Thyroid gland (tissue), 4 donors: Measurements from ENCODE around the gene AMER1. TPM values are rescaled to one million over a fixed set of nuclear protein-coding genes. Genes with fewer than 3 reads are reported as not detected.

ENCODE experiments used
- DNase-seq, 2 donors: peaks; one replicate each; pipeline ENCODE4 v3.0.0-alpha.2; 2019
- H3K27ac ChIP-seq, 3 donors: fragments of 200-600 bp; sonication (generic); 1 replicate in 2 of 3; 2 replicates in 1 of 3; pipeline ENCODE4 v1.5.1; 2016 to 2019; ENCODE audit warnings: mild to moderate bottlenecking in 1 of 3, moderate library complexity in 1 of 3
- H3K27me3 ChIP-seq: fragments of 200-600 bp; sonication (generic); one replicate; pipeline ENCODE4 v1.5.1; 2019
- H3K36me3 ChIP-seq, 2 donors: fragments of 200-600 bp; sonication (generic); one replicate each; pipeline ENCODE4 v1.5.1; 2016 to 2019
- H3K4me1 ChIP-seq, 2 donors: fragments of 200-600 bp; sonication (generic); one replicate each; pipeline ENCODE4 v1.5.1; 2017 to 2019
- H3K4me3 ChIP-seq, 3 donors: fragments of 200-600 bp; sonication (generic); replicated peaks in 1 of 3; 1 replicate in 2 of 3; 2 replicates in 1 of 3; pipeline ENCODE4 v1.5.1; 2016; ENCODE audit warnings: mild to moderate bottlenecking in 1 of 3
- H3K9me3 ChIP-seq: fragments of 200-600 bp; sonication (generic); one replicate; pipeline ENCODE4 v1.5.1; 2017
- CTCF ChIP-seq, 6 experiments: fragments of 200-600 bp in 3 of 6; fragments of 450-650 bp in 3 of 6; sonication (generic) in 3 of 6; IDR thresholded peaks; one replicate each; pipeline ENCODE4 v1.5.1; 2016 to 2019; ENCODE audit warnings: antibody characterized with exemption in 6 of 6, mild to moderate bottlenecking in 2 of 6, inconsistent platforms in 1 of 6, moderate library complexity in 1 of 6
- POLR2A ChIP-seq, 2 donors: fragments of 450-650 bp; IDR thresholded peaks; one replicate each; pipeline ENCODE4 v1.6.1; 2017; ENCODE audit warnings: antibody characterized with exemption in 2 of 2, mild to moderate bottlenecking in 2 of 2, moderate library complexity in 1 of 2
- WGBS, 2 donors: methylation state at CpG; one replicate each; pipeline ENCODE4 v1.1.5; 2017; 5-methylcytosine and 5-hydroxymethylcytosine counted together
- intact Hi-C: fragments of 100-400 bp; cut with DNase I; formaldehyde crosslinking; loops from one replicate; pipeline ENCODE4 v1.15.1; 2023
- total RNA-seq, 4 donors: library from RNA; depleted of rRNA; stranded (reverse); fragments of >200 nt; gene quantifications; one replicate each; pipeline ENCODE4 v1.2.3, GENCODE V29; 2016

AMER1 gene
- total RNA-seq, 4 donors from 2014 or later: 3.2 to 6.9 (median 4.3) TPM

- DNase-seq: no peak
- peaks cover 0 to 19% of the 10 kb centered on the region in 2 donors for H3K4me1 ChIP-seq
- H3K27me3 ChIP-seq: no peaks in the 10 kb centered on the region
- WGBS, 2 donors: 90 to 93% methylated on average over 2 of the region's 2 CpGs
- H3K36me3 ChIP-seq: no peaks in the 10 kb centered on the region
- TF ChIP-seq POLR2A (IDR thresholded peaks at IDR 0.05): no peak
- H3K27ac ChIP-seq: no peak overlapping the region
- H3K9me3 ChIP-seq: no peaks in the 10 kb centered on the region
- intact Hi-C loops: no loop called here
- no peak overlapping the region for H3K4me3 ChIP-seq
Measured at GRCh38 chrX:64202808-64203325, 2.6 kb downstream of the AMER1 start.

- no peak overlapping the region for H3K4me3 ChIP-seq
- DNase-seq: no peak
- intact Hi-C loops: no loop called here
- H3K4me1 ChIP-seq: no peaks in the 10 kb centered on the region
- no peak overlapping the region for H3K27ac ChIP-seq
- no peaks in the 10 kb centered on the region for H3K36me3 ChIP-seq
- no peaks in the 10 kb centered on the region for H3K27me3 ChIP-seq
- H3K9me3 ChIP-seq: no peaks in the 10 kb centered on the region
- TF ChIP-seq CTCF (IDR thresholded peaks at IDR 0.05): no peak
- no peak for TF ChIP-seq POLR2A (IDR thresholded peaks at IDR 0.05)
Measured at GRCh38 chrX:64198036-64198435, 7.5 kb downstream of the AMER1 start.

GRCh38 chrX:64196606-64197005 is 8.9 kb downstream of the AMER1 start:
- no peak for DNase-seq
- no peaks in the 10 kb centered on the region for H3K36me3 ChIP-seq
- no peak overlapping the region for H3K27ac ChIP-seq
- H3K9me3 ChIP-seq: no peaks in the 10 kb centered on the region
- no peaks in the 10 kb centered on the region for H3K27me3 ChIP-seq
- TF ChIP-seq CTCF (IDR thresholded peaks at IDR 0.05) (no peak), POLR2A (IDR thresholded peaks at IDR 0.05) (no peak)
- H3K4me1 ChIP-seq: no peaks in the 10 kb centered on the region
- H3K4me3 ChIP-seq: no peak overlapping the region
- intact Hi-C loops: no loop called here
- 86 to 96% methylated on average over 1 to 3 of the region's 3 CpGs for WGBS, 2 donors

- intact Hi-C loops: no loop called here
- Histone ChIP-seq H3K36me3 (peaks cover 0 to 4% of the 10 kb centered on the region in 2 donors), H3K27me3 (no peaks in the 10 kb centered on the region), H3K4me3 (no peak overlapping the region), H3K4me1 (no peaks in the 10 kb centered on the region), H3K9me3 (no peaks in the 10 kb centered on the region), H3K27ac (no peak overlapping the region)
- DNase-seq: no peak
- 100% methylated on average over 1 of the region's 1 CpG for WGBS, 2 donors
- no peak for TF ChIP-seq POLR2A (IDR thresholded peaks at IDR 0.05)
- no peak for TF ChIP-seq CTCF (IDR thresholded peaks at IDR 0.05)
Measured at GRCh38 chrX:64195862-64196261, 9.6 kb downstream of the AMER1 start.

- H3K9me3 ChIP-seq: no peaks in the 10 kb centered on the region
- peaks cover 0 to 4% of the 10 kb centered on the region in 2 donors for H3K36me3 ChIP-seq
- H3K4me1 ChIP-seq: no peaks in the 10 kb centered on the region
- H3K4me3 ChIP-seq: no peak overlapping the region
- no peak for DNase-seq
- no peaks in the 10 kb centered on the region for H3K27me3 ChIP-seq
- WGBS, 2 donors: 80 to 93% methylated on average over 3 of the region's 5 CpGs
- H3K27ac ChIP-seq: no peak overlapping the region
- intact Hi-C loops: no loop called here
- TF ChIP-seq POLR2A (IDR thresholded peaks at IDR 0.05) (no peak), CTCF (IDR thresholded peaks at IDR 0.05) (no peak)
Measured at GRCh38 chrX:64192673-64193072, 12.8 kb downstream of the AMER1 start.

GRCh38 chrX:64192040-64192439 is 13.5 kb downstream of the AMER1 start:
- 96 to 98% methylated on average over 3 of the region's 3 CpGs for WGBS, 2 donors
- intact Hi-C loops: no loop called here
- H3K36me3 ChIP-seq: peaks cover 0 to 4% of the 10 kb centered on the region in 2 donors
- H3K27ac ChIP-seq: no peak overlapping the region
- H3K27me3 ChIP-seq: no peaks in the 10 kb centered on the region
- TF ChIP-seq CTCF (IDR thresholded peaks at IDR 0.05): no peak
- no peak for TF ChIP-seq POLR2A (IDR thresholded peaks at IDR 0.05)
- DNase-seq: no peak
- H3K9me3 ChIP-seq: no peaks in the 10 kb centered on the region
- H3K4me1 ChIP-seq: no peaks in the 10 kb centered on the region
- no peak overlapping the region for H3K4me3 ChIP-seq
